ENCODE results near the gene HYAL4.

The HYAL4 gene

DNA sequence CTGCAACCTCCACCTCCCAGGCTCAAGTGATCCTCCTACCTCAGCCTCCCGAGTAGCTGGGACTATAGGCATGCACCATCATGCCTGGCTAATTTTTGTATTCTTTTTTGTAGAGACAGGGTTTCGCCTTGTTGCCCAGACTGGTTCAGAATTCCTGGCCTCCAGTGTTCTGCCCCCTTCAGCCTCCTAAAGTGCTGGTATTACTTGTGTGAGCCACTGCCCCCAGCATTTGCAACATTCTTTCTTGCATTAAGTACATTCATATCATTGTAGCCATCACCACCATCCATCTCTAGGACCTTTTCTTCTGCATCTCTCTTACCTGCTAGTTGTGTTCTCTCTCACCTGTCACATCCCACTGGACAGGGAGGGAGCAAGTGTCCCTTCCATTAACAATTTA lies 35.5 kb upstream of the HYAL4 start:
- TF ChIP-seq, protein P1, sequence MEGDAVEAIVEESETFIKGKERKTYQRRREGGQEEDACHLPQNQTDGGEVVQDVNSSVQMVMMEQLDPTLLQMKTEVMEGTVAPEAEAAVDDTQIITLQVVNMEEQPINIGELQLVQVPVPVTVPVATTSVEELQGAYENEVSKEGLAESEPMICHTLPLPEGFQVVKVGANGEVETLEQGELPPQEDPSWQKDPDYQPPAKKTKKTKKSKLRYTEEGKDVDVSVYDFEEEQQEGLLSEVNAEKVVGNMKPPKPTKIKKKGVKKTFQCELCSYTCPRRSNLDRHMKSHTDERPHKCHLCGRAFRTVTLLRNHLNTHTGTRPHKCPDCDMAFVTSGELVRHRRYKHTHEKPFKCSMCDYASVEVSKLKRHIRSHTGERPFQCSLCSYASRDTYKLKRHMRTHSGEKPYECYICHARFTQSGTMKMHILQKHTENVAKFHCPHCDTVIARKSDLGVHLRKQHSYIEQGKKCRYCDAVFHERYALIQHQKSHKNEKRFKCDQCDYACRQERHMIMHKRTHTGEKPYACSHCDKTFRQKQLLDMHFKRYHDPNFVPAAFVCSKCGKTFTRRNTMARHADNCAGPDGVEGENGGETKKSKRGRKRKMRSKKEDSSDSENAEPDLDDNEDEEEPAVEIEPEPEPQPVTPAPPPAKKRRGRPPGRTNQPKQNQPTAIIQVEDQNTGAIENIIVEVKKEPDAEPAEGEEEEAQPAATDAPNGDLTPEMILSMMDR (IDR thresholded peaks at IDR 0.05): no peak

DNA sequence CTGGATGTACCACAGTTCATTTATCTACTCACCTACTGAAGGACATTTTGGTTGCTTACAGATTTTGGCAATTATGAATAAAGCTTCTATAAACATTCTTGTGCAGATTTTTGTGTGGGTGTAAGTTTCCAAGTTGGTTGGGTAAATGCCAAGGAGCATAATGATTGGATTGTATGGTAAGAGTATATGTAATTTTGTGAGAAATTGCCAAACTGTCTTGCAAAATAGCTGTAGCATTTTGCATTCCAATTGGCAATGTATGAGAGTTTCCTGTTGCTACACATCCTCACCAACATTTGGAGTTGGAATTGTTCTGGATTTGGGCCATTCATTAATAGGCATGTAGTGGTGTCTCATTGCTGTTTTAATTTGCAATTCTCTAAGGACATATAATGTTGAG lies 33.9 kb upstream of the HYAL4 start:
- TF ChIP-seq, protein P1 (IDR thresholded peaks at IDR 0.05): no peak

DNA sequence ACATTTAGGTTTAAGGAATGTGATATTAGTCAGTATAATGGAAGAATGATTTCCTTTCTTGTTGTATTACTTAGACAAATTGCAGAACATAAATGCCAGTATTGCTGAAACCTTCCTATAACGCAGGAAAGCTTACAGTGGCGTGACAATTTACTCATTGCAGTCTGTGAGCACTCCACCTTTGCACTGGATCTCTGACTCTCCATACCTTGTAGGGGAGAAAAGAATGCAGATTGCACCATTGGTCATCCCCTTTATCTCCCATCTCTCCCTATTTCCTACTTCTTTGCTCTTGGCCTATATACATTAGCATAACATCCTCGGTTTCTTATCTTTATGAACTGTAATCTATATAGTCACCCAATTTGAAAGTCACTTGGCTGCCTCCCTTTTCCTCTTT lies 28.1 kb upstream of the HYAL4 start:
- TF ChIP-seq, protein P1 (IDR thresholded peaks at IDR 0.05): no peak

DNA sequence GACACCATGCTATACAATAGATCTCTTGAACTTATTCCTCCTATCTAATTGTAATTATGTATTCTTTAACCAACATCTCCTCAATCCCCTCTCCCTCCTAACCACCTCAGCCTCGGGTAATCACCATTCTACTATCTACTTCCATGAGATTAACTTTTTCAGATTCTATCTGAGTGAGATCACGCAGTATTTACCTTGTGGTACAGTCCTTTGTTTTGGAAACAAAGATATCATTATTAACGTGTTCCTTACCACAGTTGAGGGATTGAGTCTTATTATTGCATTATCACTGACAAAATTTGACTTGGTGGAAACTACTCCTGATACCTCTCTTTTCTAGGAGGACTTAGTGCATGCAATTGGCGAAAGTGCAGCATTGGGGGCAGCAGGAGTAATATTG lies 26.0 kb upstream of the HYAL4 start:
- TF ChIP-seq, protein P1 (IDR thresholded peaks at IDR 0.05): no peak

DNA sequence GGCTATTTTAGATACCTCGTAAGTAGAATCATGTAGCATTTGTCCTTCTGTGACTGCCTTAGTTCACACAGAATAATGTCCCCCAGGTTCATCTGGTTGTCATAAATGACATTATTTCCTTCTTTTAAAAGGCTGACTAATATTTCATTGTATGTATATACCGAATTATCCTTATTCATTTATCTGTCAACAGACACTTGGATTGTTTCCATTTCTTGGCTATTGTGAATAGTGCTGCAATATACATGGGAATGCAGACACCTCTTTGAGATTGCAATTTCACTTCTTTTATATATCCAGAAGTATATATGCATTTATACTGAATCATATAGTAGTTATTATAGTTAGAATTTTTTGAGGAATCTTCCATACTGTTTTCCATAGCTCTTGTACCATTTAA lies 24.1 kb upstream of the HYAL4 start:
- TF ChIP-seq, protein P1 (IDR thresholded peaks at IDR 0.05): no peak

DNA sequence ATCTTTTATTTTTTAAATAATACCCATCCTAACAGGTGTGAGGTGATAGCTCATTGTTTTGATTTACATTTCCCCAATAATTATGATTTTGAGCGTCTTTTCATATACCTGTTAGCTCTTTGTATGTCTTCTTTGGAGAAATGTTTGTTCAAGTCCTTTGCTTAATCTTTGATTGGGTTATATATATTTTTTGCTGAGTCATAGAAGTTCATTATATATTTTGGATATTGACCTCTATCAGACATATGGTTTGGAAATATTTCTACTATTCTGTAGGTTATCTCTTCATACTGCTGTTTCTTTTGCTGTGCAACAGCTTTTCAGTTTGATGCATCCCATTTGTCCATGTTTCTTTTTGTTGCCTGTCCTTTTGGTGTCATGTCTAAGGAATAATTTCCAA lies 23.6 kb upstream of the HYAL4 start:
- TF ChIP-seq, protein P1 (IDR thresholded peaks at IDR 0.05): no peak

DNA sequence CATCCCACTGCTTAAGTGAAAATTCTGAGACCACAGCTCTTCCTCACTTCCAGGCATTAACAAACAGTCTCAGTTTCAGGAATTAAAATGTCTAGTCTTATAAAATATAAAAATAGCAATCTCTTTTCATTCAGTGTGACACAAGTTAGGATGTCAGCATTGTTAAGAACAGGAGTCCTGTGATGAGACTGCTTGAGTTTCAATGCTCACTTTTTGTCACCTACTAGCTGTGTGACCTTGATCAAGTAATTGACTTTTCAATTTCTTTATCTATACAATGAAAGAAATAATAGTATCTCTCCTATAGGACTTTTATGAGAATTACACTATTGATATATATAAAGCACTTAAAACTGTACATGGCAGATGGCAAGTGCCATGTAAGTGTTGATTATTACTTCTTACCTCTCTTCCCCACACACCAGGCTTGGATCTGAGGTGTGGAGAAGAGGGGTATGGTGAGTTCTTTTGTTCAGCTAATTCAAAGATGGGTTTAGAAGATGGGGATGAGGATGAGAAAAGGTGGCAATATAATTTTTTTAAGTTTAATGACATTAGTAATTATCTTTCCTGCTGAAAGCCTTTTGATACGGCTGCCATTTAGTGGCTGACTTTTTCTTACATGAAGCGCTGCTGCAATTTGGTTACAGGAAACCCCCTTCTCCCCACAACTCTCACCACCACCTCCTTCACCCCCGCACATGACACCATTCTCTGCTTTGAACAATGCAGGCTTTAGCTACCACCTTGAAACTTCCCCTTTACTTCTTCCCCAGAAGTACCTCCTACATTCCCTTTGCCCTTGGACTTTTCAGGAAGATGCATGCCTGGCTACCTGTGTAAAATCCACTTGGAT lies 20.8 kb upstream of the HYAL4 start:
- TF ChIP-seq, protein P1 (IDR thresholded peaks at IDR 0.05): no peak

DNA sequence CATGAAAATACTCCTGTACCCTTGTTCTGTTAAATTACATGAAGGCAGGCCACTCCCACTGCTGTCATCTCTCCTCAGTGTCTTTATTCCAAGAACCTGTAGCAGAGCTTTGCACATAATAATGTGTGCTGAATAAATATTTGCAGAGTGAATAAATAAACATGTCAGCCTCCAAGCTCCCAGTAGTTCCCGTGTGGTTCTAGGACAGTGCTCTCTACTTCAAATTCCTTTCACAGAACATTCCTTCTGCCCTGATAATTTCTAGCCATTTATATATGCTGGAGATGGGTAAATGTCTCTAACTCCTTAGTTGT lies 20.3 kb upstream of the HYAL4 start:
- TF ChIP-seq, protein P1 (IDR thresholded peaks at IDR 0.05): no peak

Measured in LNCAP (cell line).